Coronary artery (tissue), 2 donors: ENCODE results near the gene WASF2.

Experiments used
- DNase-seq: peaks from one replicate; pipeline ENCODE4 v3.0.0-alpha.2; 2017; ENCODE audit warnings: low spot score
- H3K27ac ChIP-seq, 2 donors: fragments of 200-600 bp; sonication (generic); one replicate each; pipeline ENCODE4 v1.5.1; 2016 to 2019
- H3K4me3 ChIP-seq: fragments of 200-600 bp; sonication (generic); 2 replicates; pipeline ENCODE4 v1.5.1; 2016; ENCODE audit warnings: mild to moderate bottlenecking, moderate library complexity
- TF ChIP-seq, protein P1 (sequence below): fragments of 200-600 bp; sonication (generic); IDR thresholded peaks from one replicate; pipeline ENCODE4 v1.5.1; 2019; ENCODE audit warnings: antibody characterized with exemption

WASF2 gene

DNA sequence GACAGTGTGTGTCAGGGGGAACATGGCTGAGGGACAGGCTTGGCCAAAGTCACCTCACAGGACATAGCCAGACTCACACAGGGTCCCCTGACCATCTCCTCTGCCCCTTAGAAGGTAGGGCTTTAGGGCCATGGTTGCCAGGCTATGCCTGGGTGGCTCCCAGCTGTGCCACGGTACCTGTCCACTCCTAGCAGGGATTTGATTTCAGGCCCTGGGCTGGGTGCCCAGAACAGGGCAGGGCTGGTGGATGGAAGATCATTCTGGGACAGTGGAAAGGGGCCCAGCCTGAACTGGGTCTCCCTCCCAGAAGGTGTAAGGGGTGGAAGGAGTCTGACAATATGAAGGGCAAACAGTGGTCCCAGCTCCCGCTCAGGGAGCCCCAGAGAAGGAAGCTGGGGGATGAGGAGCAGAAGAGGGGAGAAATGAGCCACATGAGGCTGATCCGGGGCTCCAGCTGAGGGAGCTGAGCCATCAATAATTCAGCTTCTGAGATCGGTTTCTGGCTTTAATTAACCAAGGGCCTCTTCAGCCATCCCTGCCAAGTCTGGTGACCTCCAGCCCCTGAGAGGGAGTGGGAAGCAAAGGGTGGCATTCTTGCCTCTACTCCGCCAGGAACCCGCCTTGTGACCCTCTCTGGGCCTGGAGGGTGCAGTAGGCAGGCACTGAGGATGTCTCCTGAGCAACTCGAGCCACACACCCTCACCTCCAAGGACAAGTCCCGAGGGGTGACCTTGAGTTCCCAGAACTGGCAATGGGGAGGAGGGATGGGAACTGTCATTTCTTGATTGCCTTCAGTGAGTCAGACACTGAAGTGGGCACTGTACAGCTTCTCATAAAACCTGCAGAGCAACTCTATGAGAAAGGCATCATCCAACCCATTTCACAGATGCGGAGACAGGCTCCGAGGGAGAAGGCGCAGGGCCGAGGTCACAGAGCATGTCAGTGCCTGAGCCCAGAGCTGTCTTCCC is 108.9 kb downstream of the WASF2 start:
- no peak overlapping the region for H3K4me3 ChIP-seq
- H3K27ac ChIP-seq, result no peak overlapping the region
- TF ChIP-seq, protein P1, sequence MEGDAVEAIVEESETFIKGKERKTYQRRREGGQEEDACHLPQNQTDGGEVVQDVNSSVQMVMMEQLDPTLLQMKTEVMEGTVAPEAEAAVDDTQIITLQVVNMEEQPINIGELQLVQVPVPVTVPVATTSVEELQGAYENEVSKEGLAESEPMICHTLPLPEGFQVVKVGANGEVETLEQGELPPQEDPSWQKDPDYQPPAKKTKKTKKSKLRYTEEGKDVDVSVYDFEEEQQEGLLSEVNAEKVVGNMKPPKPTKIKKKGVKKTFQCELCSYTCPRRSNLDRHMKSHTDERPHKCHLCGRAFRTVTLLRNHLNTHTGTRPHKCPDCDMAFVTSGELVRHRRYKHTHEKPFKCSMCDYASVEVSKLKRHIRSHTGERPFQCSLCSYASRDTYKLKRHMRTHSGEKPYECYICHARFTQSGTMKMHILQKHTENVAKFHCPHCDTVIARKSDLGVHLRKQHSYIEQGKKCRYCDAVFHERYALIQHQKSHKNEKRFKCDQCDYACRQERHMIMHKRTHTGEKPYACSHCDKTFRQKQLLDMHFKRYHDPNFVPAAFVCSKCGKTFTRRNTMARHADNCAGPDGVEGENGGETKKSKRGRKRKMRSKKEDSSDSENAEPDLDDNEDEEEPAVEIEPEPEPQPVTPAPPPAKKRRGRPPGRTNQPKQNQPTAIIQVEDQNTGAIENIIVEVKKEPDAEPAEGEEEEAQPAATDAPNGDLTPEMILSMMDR, result no peak
- no peak for DNase-seq

DNA sequence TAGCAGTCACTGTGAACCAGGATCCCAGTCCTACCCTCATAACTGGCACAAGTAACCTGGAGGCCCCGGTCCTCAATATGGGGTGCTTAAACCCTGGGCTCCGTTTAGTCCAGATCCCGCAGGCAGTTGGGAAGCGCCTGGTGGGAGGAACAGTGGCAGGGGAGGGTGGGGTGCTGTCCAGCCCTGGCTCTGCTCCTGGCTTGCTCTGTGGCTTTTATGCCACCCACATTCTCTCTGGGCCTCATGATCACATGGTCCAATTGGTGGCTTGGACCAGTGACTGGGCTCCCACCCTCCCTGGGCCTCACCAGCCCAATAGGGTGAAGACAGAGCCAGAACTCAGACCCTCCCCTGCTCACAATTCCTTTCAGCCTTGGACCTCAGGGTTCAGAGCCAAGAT is 109.7 kb downstream of the WASF2 start:
- Histone ChIP-seq H3K27ac (no peak overlapping the region), H3K4me3 (no peak overlapping the region)
- TF ChIP-seq, protein P1, result no peak
- DNase-seq, result no peak

DNA sequence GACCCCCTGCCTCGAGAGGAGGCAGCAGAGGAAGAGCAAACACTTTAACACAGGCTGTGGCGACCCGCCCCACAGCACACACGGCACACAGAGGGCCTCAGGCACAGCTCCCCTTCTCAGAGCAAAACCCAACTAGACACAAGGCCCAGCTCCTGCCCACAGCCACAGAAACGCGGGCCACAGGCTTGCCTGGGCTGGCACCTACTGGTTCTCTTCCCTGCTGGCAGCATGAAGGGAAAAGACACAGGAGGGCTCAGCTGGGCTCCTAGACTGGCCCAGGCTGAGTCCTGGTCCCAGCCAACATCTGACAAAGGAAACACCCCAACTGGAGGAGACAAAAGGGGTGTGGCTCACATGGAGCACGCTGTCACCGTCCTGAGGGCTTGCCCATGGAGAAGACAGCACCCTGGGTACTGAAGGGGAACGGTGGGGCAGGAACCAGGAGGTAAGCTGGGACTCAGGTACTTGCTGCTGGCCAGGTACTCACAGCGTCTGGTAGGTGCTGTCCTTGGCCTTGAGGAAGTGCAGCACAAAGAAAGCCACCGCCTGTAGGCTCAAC is 110.3 kb downstream of the WASF2 start:
- TF ChIP-seq, protein P1, result no peak
- Histone ChIP-seq H3K27ac (no peak overlapping the region), H3K4me3 (no peak overlapping the region)
- no peak for DNase-seq

DNA sequence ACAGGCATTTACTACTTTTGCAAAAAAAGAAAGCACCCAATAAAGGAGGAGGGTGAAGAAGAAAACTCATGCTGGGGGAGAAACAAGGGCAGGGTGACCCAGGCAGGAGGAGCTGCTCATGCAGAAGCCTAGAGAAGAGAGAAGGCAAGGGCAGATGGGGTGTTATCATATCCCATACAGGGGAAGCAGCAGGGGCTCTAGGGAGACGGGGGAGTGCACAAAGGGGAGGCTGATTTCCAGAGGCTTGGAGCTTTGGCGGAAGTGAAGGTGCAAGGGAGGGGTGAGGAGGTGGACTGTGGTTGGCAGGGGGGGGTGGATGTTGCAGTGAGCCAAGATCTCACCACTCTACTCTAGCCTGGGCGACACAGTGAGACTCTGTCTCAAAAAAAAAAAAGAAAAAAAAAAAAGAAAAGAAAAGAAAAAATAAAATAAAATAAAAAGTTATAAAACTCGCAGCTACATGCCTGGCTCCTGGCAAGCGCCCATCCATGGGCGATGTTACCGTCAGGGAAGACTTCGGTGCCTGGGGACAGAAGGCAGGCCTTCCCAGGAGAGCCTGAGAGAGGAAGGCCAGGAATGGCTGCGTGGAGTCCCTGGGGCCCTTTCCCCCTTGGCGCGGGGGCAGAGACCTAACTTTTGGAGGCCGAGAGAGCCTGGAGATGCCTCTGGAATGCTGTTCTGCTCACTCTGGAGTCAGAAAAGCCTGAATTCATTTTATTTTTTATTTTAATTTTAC is 112.0 kb downstream of the WASF2 start:
- Histone ChIP-seq H3K27ac (no peak overlapping the region), H3K4me3 (no peak overlapping the region)
- TF ChIP-seq, protein P1, result no peak
- DNase-seq, result no peak

DNA sequence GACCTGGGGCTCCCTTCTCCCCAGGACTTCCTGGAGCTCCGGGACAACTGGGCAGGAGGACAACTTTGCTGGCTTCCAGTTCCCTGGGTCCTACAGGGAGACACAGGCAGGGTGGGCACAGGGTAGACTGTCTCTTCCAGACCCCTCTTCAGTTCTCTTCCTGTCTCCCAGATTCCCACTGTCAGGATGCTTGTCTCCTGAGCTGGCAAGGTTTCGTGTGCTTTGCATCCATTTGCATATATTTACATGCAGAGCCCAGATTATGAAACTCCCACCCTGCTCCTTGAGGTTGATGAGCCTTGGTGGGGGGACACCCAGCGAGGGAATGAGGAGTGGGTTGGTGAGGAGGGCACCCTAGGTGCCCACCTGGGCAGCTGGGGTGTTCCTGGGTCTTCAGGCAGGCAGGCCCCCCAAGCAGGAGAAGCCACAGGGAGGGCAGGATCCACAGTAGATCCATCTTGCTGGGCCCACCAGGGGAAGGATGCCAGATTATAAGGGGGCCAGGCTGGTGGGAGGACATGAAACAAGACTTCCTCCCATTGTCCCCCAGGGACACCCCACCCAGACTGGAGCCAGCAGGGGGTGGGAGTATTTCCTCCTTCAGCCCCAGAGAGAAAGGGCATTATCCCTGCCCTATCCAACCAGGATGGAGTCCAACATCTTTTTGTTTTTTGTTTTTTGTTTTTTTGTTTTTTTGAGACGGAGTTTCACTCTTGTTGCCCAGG is 115.4 kb downstream of the WASF2 start, which contains the start of gene FCN3:
TSS of gene FCN3 (minus strand) at position 463 of the 725 bp plus-strand sequence. CDS start at position 457, 6 bp downstream.
- Histone ChIP-seq H3K4me3 (no peak within 1 kb of the TSS), H3K27ac (no peak within 1 kb of the TSS)
- TF ChIP-seq, protein P1, result no peak
- DNase-seq, result no peak

DNA sequence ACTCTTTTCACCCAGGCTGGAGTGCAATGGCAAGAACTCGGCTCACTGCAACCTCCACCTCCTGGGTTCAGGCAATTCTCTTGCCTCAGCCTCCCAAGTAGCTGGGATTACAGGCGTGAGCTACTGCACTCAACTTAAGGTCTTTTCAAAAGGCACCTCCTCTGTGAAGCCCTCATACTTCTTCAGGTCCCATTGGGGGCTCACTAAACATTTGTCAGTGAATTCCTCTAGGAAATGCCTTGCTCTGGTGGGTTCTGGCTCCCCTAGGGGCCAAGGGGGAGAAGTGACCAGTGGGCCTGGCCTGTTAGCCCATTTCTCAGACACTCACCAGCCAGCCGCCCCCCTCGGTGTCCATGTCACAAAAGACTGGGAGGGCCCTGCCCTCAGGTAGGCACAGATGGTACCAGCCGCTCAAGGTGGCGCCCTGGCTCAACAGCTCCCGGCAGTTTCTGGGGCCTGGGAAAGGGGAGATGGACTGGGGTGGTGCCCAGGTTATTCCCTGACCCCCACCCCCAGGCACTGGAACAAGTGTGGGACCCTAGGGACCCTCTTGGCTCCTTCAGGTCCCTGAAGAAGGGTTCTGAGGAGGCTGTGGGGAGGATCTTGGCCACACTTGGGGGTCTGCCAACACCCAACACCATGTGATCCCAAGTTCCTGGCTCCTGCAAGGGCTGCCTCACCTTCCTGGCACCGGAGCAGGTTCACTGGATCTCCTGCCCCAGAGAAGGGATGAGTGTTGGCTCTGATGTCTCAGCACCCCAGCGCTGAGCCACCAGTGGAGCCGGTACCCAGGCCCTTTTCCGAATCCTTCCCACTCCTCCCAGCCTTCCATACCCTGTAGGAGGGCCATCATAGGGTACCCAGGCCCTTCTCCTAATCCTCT is 116.9 kb downstream of the WASF2 start:
- TF ChIP-seq, protein P1, result no peak
- no peak for DNase-seq
- Histone ChIP-seq H3K4me3 (no peak overlapping the region), H3K27ac (no peak overlapping the region)
